GM12874 (cell line): ENCODE data around the gene RIN1.

Experiments used
- TF ChIP-seq, protein P1 (sequence below): IDR thresholded peaks from 2 replicates; pipeline ENCODE4 v1.5.1; 2011; ENCODE audit warnings: low read depth, mild to moderate bottlenecking, control low read depth, low read length, moderate library complexity; ENCODE audit not compliant: insufficient read depth

Gene RIN1

GRCh38 chr11:66333896-66334604 is 2.2 kb downstream of the RIN1 start:
- TF ChIP-seq, protein P1, sequence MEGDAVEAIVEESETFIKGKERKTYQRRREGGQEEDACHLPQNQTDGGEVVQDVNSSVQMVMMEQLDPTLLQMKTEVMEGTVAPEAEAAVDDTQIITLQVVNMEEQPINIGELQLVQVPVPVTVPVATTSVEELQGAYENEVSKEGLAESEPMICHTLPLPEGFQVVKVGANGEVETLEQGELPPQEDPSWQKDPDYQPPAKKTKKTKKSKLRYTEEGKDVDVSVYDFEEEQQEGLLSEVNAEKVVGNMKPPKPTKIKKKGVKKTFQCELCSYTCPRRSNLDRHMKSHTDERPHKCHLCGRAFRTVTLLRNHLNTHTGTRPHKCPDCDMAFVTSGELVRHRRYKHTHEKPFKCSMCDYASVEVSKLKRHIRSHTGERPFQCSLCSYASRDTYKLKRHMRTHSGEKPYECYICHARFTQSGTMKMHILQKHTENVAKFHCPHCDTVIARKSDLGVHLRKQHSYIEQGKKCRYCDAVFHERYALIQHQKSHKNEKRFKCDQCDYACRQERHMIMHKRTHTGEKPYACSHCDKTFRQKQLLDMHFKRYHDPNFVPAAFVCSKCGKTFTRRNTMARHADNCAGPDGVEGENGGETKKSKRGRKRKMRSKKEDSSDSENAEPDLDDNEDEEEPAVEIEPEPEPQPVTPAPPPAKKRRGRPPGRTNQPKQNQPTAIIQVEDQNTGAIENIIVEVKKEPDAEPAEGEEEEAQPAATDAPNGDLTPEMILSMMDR: no peak

- TF ChIP-seq, protein P1: no peak
These were observed 2.9 kb downstream of the RIN1 start for GRCh38 chr11:66333220-66333877.

- TF ChIP-seq, protein P1: no peak
These were observed 3.6 kb downstream of the RIN1 start for GRCh38 chr11:66332371-66333219.

DNA sequence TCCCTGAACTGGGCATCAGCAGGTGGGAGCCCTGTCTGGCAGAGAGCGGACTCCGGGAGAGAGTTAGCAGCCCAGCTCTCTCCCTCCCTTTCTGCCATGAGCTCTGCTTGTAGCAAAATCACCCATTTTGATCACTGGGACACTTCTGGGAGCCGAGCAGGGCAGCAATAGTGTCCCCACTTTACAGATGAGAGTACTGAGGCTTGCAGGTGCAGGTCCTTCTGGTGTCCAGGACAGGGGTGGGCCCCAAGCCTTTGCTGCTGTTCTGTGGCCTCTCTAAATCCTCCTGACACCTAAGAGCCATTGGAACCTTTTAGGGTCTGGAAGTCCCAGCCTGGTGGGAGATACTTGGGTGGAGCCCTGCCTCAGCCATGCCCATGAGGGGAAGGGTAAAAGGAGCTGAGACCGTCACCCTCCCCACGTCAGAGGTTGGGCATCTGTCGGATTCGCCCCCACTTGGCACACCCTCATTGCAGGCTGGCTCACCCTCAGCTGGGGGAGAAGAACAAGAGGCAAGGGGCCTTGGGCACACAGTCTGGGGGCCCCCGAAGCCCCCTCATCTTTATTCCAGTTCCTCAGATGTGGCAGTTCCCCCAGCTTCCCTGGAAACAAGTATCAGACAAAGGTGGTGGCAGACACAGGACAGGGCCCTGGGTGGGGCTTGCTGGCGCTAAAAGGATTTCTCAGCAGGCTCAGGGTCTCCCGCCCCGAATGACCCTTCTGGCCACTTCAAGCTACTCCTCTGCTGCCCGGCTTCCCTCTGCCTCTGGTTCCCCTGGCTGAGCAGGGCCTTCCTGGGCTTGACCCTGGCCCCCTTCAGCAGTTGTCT is 4.5 kb downstream of the RIN1 start:
- TF ChIP-seq, protein P1: no peak

GRCh38 chr11:66330931-66331330 is 5.3 kb downstream of the RIN1 start:
- TF ChIP-seq, protein P1: no peak

DNA sequence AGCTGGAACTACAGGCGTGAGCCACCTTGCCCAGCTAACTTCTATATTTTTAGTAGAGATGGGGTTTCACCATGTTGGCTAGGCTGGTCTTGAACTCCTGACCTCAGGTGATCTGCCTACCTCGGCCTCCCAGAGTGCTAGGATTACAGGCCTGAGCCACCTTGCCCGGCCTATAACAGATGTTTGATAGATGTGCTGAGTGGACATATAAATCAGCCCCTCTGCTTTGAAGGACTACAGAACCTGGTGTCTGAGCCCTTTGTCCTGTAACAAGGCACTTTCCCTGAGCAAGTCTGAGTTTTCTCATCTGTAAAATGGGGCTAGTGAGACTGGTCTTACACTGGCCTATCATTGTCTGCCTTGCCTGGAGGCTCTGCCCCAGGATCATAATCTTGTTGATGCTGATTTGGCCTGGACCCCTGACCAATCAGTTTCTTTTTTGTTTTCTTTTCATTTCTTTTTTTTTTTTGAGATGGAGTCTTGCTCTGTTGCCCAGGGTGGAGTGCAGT is 7.0 kb downstream of the RIN1 start:
- TF ChIP-seq, protein P1: no peak
